Epithelial cell of proximal tubule (primary cell): Measurements from ENCODE around the gene NAPEPLD. TPM values are rescaled to one million over a fixed set of nuclear protein-coding genes. Genes with fewer than 3 reads are reported as not detected.
A peak's percentile ranks its signal among the peaks of the same experiment; 100 is the strongest.

Source experiments
- DNase-seq: peaks from one replicate; pipeline ENCODE4 v3.0.0-alpha.2; 2011; ENCODE audit warnings: low read depth
- H3K4me3 ChIP-seq: 2 replicates; pipeline ENCODE4 v1.5.1; 2011; ENCODE audit warnings: low read depth, mild to moderate bottlenecking, low read length
- CTCF ChIP-seq: conservative IDR thresholded peaks from 2 replicates; pipeline ENCODE4 v1.5.1; 2012; ENCODE audit warnings: low read depth, mild to moderate bottlenecking, low read length
- total RNA-seq: library from RNA; depleted of rRNA; stranded (reverse); fragments of >200 nt; gene quantifications from 2 replicates; pipeline ENCODE4 v1.2.3, GENCODE V29; 2015

The NAPEPLD gene
- total RNA-seq, 1 donor from 2014 or later = 5.8 TPM

GRCh38 chr7:103076764-103077163 is 72.1 kb downstream of the NAPEPLD start:
- DNase-seq = no peak
- TF ChIP-seq CTCF = no peak
- H3K4me3 ChIP-seq = no peak overlapping the region

GRCh38 chr7:103075337-103075918 is 73.5 kb downstream of the NAPEPLD start:
- peak overlapping the region; percentile 88 for H3K4me3 ChIP-seq
- no peak for DNase-seq
- TF ChIP-seq CTCF = no peak

DNA sequence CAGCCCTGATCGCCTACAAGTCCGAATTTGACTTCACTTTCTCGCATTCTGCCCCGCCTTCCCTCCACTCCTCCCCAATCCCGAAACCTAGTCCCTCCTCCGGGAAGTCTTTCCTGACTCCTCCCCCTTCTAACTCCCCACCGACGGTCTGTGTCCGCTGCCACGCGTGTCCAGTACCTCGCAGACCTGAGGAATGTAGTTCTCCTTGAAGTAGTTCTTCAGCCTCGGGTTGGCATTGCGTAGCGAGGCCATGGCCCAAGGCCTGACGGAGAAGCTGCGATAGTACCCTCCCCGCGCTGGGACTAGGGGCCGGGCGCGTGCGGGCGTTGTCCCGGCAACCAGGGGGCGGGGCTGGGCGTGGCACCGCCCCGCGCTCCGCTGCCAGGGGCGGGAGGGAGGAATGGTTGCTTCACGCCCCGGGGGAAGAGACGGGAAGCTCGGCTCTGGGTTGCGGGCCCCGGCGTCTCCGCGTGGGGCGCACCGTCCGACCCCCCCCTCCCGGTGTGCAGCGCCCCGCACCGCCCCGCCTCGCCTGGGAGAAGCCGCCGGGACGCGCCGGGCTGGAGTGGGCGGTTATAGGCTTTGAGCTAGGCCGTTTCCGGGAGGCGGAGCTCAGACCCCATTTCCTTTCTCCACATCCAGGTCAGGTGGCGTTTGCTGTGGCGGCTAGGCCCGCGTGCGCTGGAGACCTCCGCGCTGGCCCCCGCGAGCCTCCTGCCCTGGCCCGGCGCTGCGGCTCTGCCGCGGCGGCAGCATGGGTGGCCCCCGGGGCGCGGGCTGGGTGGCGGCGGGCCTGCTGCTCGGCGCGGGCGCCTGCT is 74.2 kb downstream of the NAPEPLD start, which contains the start of the genes ARMC10 and FBXL13:
Gene ARMC10 (plus strand): TSS at position 622 of the 818 bp plus-strand sequence. CDS start 133 bp downstream, at position 755.
Gene FBXL13 (minus strand): TSS at position 278 of the 818 bp plus-strand sequence.
- peak within 1 kb of the TSS; percentile 88 for H3K4me3 ChIP-seq
- peak; percentile 27 for TF ChIP-seq CTCF
- DNase-seq = peak; percentile 63

- no peak for DNase-seq
- peak overlapping the region; percentile 88 for H3K4me3 ChIP-seq
- TF ChIP-seq CTCF = no peak
Observed at GRCh38 chr7:103073989-103074518, 74.8 kb downstream of the NAPEPLD start.

- no peak for TF ChIP-seq CTCF
- no peak for DNase-seq
- H3K4me3 ChIP-seq = no peak overlapping the region
Observed at GRCh38 chr7:103071000-103071399, 77.9 kb downstream of the NAPEPLD start.

DNA sequence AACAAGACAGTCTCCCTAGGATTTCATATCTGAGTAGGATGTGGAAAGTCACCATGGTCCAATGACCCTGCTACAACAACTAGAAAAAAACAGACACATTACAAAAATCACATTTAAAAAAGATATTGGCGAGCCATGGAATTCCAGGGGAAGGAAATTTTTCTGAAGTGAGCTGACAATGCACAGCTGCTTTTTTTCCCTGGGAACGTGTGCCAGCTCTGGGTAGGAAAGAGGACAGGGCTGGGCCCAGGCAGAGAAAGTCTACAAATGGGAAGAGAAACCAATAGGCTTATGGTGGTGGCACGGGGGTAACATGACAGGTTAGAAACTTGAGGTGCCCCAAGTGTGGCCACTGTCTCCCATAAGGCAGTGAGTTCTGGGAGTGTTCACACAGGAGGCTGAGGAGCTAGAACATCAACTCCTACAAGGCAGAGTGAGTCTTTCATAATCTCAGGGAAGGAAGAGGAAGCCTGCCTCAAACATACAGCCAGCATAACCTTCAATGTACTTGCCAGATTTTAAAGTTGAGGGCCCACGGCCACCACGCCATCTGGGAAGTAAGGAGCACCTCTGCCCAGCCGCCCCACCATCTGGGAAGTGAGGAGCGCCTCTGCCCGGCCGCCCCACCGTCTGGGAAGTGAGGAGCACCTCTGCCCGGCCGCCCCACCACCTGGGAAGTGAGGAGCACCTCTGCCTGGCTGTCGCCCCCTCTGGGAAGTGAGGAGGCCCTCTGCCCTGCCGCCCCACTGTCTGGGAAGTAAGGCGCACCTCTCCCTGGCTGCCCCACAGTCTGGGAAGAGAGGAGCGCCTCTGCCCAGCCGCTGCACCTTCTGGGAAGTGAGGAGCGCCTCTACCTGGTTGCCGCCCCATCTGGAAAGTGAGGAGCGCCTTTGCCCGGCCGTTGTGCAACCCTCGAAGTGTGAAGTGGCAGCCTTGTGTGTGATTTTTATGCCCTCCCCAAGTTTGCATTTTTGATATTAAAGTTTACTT is 80.2 kb downstream of the NAPEPLD start:
- no peak for DNase-seq
- TF ChIP-seq CTCF = no peak
- no peak overlapping the region for H3K4me3 ChIP-seq
